HG02840 (cell line): Measurements from ENCODE around the gene DENND2A.
"Not testable (repeated sequence)": the region's sequence is repeated elsewhere in the genome, so short reads cannot be mapped to it uniquely, and the experiment has no call there.

Experiments used
- ATAC-seq: cut with Tn5 transposase; IDR thresholded peaks from one replicate; pipeline ENCODE4 v1.9.1; 2021; ENCODE audit warnings: mild to moderate bottlenecking, moderate library complexity, moderate number of reproducible peaks; ENCODE audit not compliant: unreplicated experiment, low FRiP score

Gene DENND2A

GRCh38 chr7:140623980-140624379 lies 16.6 kb downstream of the DENND2A start:
- ATAC-seq, result no peak

- ATAC-seq, result no peak
Measured at GRCh38 chr7:140621401-140622021, 19.1 kb downstream of the DENND2A start.

GRCh38 chr7:140619915-140620510 lies 20.6 kb downstream of the DENND2A start:
- ATAC-seq, result not testable (repeated sequence)

GRCh38 chr7:140619176-140619575 lies 21.4 kb downstream of the DENND2A start:
- no peak for ATAC-seq

GRCh38 chr7:140618306-140618705 lies 22.3 kb downstream of the DENND2A start:
- ATAC-seq, result no peak

- ATAC-seq, result no peak
Measured at GRCh38 chr7:140617081-140617480, 23.5 kb downstream of the DENND2A start.

GRCh38 chr7:140616328-140616727 lies 24.3 kb downstream of the DENND2A start:
- ATAC-seq, result no peak

- no peak for ATAC-seq
Measured at GRCh38 chr7:140611641-140612040, 29.0 kb downstream of the DENND2A start.

GRCh38 chr7:140610204-140611165 lies 30.1 kb downstream of the DENND2A start:
- no peak for ATAC-seq

GRCh38 chr7:140609646-140610045 lies 31.0 kb downstream of the DENND2A start:
- ATAC-seq, result no peak

GRCh38 chr7:140607441-140607989 lies 33.1 kb downstream of the DENND2A start:
- ATAC-seq, result no peak

- no peak for ATAC-seq
Measured at GRCh38 chr7:140605337-140605736, 35.3 kb downstream of the DENND2A start.

- no peak for ATAC-seq
Measured at GRCh38 chr7:140604760-140605159, 35.9 kb downstream of the DENND2A start.

- no peak for ATAC-seq
Measured at GRCh38 chr7:140604076-140604475, 36.5 kb downstream of the DENND2A start.

GRCh38 chr7:140601566-140602174 lies 38.9 kb downstream of the DENND2A start:
- ATAC-seq, result no peak

- no peak for ATAC-seq
Measured at GRCh38 chr7:140600341-140600740, 40.3 kb downstream of the DENND2A start.

- no peak for ATAC-seq
Measured at GRCh38 chr7:140597428-140597949, 43.1 kb downstream of the DENND2A start.

- ATAC-seq, result no peak
Measured at GRCh38 chr7:140596519-140597427, 43.8 kb downstream of the DENND2A start.

- no peak for ATAC-seq
Measured at GRCh38 chr7:140595468-140596092, 45.0 kb downstream of the DENND2A start.
